ENCODE results near the gene ABT1.

GRCh38 chr6:26556263-26557070 lies 40.3 kb upstream of the ABT1 start:
- TF ChIP-seq CTCF (conservative IDR thresholded peaks at IDR 0.05 in 1 of 2, IDR thresholded peaks at IDR 0.05 in 1 of 2; ENCODE audit: extremely low read depth in 1 of 2, insufficient read depth in 1 of 2, low read depth in 1 of 2, low read length in 2 of 2) (no peak), EZH2 (IDR thresholded peaks at IDR 0.05; ENCODE audit: borderline replicate concordance, low read length) (no peak)
